ENCODE measurements around the gene C1QL2.

GRCh38 chr2:119177171-119177837 is 18.8 kb upstream of the C1QL2 start:
- TF ChIP-seq CTCF (IDR thresholded peaks at IDR 0.05) (no peak), POLR2A (IDR thresholded peaks at IDR 0.05) (no peak)
